Activated CD8-positive, alpha-beta memory T cell treated with anti-CD3 and anti-CD28 coated beads for 24 hours (primary cell): ENCODE results near the gene TMEM229B.
A peak's percentile ranks its signal among the peaks of the same experiment; 100 is the strongest.

Experiments
- DNase-seq: peaks from one replicate; pipeline ENCODE4 v3.0.0-alpha.2; 2020

The TMEM229B gene

DNA sequence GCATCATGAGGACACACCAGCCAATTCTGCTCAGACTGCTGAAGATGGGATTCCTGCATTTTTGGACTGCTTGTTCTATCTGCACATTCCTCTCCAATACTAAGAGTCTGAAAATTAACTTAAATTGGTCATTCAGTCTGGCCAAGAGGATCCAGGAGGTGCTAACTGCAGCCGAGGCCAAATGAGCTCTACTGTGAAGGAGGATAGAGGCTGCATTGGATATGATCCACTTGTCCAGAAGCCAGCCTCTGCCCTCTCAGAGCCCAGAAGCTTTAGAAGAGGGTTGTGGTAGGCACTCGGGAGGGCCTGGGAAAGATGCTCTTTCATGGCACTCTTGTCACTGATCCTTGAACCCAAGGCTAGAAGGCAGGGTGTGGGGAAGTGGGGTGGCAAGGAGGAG, 39.4 kb downstream of the TMEM229B start:
- DNase-seq = no peak

GRCh38 chr14:67447033-67447381, 41.5 kb downstream of the TMEM229B start:
- no peak for DNase-seq

DNA sequence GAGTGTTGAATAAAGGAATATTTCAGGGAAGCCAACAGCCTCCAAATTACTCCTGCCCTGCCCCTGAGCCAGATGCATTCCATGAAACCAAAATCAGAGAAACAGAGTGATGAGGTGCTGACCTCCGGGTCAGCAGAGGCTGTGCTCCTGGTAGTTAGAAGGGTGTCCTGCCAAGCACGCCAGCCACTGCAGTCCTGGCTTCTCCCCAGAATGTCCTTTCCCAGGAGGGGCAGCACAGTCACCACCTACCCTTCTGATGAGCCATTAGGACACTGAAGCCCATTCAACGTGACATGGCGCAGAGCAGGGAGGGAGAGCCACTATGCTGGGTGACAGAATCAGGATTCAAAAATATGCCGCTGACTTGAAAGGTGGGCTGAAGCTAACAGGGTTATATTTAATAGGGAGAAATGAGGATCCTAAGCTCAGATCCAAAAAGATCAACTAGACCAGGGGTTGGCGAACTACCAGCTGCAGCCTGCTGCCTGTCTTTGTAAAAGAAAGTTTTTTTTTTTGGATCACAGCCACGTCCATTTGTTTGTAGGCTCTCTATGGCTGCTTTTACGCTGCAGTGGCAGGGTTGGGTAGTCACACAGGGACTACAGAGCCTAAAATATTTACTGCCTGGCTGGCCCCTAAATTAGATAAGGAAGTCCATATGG, 42.0 kb downstream of the TMEM229B start:
- no peak for DNase-seq

GRCh38 chr14:67444395-67444794, 44.1 kb downstream of the TMEM229B start:
- no peak for DNase-seq

GRCh38 chr14:67442139-67442906, 46.2 kb downstream of the TMEM229B start:
- DNase-seq = no peak

DNA sequence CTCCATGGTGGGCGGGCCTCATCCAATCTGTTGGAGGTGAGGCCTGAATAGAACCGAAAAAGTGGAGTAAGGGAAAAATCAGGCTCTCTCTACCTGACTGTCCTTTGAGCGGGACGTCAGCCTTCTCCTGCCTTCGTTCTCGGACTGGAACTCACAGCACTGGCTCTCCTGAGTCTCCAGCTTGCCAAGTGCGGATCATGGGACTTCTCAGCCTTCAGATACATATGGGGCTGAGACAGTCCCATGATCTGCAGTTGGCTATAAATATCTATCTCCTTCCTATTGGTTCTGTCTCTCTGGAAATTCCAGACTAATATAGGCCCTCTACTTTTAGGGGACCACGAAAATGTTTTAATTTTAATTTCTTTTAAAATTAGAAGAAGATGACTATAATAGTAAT, 46.8 kb downstream of the TMEM229B start:
- DNase-seq = no peak

DNA sequence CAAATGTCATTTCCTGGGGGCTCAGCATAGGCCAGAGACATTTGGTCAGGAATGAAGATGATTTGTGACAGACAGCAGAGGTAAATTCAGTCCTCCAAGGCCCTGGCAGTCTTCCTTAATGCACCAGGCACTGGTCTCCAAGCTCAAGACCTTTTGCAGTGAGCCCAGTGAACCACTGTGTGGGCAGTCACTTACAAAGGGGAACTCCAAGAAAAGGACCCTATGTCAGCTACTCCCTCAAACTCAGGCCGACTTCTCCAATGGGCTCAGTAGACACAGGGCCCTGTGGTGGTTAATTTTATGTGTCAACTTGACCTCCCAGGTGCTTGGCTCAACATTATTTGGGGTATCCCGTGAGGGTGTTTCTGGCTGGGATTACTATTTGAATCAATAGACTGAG, 47.3 kb downstream of the TMEM229B start:
- no peak for DNase-seq

- no peak for DNase-seq
Measured at GRCh38 chr14:67440513-67440912, 48.0 kb downstream of the TMEM229B start.

DNA sequence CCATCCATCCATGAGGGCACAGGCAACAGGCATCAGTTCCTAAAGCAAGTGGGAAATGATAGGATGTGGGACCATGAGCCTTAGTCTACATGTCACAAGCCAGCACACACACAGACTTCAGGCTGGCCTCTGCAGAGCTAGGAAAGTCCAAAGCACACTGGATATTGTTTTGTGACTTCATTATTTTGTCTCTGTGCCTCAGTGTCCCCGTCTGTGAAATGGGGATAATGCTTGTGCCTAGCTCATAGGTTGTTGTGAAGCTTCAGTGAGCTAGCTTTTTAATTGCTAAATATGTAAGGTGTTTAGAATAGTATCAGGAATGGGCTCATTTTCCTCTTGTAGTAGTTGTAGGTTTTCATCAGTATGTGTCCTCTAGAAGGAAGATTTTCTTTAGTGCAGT, 49.6 kb downstream of the TMEM229B start:
- no peak for DNase-seq

DNA sequence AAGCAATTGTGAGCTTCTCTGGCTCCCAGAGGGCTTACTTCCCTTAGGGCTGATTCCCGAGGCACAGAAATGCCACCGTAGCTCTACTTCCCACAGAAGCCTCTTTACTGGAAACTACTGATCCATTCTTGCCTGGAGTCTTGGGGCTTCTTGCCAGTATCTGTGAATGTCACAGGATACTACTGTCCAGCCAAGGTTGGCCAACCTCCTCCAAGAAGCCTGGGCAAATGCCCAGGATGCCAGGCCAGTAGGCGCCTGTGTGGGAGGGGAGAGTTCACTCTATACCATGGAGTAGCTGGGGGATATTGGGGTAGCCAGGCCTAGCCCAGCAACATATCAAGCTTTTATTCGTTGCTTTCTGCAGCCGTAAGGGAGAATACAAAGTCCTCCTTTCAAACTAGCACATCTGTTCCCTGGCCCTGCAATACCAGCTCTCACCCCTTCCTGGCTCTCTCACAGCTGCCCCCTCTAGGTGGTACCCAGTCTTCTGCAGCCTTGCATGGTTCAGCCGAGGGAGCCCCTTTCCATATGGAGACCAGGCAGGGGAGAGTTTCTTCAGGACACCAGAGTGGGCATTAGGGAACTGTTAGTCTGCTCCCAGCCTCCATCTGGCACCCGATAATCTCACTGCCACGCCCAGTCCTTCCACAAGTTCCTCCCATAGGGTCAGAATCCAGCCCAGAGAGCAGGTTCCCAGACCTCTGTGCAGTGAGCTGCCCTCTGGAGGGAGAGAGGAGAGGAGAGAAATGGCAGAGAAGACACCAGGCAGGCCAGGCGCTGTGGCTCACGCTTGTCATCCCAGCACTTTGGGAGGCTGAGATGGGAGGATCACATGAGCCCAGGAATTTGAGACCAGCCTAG, 52.3 kb downstream of the TMEM229B start:
- DNase-seq = no peak

- no peak for DNase-seq
Measured at GRCh38 chr14:67435603-67436002, 52.9 kb downstream of the TMEM229B start.

DNA sequence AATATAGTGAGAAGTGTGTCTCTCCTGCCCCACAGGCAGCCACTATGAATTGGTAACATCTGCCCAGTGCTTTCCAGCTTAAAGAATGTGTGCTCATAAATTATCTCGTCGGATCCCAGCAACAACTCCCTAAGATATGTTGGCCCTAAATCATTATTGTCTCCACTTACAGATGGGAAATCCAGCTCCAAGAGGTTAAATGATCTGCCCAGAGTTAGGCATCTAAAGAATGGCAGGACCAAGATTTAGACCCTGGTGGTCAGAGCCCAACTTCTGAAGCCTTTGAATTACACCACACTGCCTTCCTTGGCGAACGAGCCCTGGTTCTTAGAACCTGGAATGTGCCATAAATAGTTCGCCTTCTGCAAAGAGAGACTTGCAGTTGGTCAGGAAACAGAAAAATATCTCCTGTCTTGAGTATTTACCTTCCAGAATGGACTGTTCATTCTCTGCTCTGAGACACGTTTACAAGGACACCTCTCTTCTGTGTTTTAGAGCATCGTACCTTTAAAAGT, 56.4 kb downstream of the TMEM229B start:
- DNase-seq = no peak

- no peak for DNase-seq
Measured at GRCh38 chr14:67429510-67430205, 58.9 kb downstream of the TMEM229B start.

- DNase-seq = no peak
Measured at GRCh38 chr14:67428501-67429031, 60.0 kb downstream of the TMEM229B start.

GRCh38 chr14:67426983-67427606, 61.4 kb downstream of the TMEM229B start:
- DNase-seq = peak; percentile 86

DNA sequence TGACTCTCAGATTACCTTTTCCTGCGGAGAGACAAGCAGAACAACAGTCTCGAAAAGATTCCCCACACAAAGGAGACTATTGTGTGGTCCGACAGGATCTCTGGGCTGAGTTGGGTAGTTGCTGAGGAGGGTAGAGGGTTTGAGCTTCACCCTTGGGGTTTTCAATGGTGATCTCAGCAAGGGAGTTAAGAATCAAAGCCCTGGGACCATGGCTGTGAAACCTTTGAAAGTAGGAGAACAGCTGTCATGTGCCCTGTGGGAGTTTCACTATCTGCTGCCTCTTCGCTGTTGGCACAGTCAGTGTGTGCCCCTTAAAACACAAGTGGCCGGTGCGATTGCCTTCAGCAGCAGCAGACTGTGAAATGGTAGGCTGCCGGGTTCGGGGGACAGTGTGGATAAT, 62.4 kb downstream of the TMEM229B start:
- DNase-seq = no peak

GRCh38 chr14:67425608-67426007, 62.9 kb downstream of the TMEM229B start:
- DNase-seq = no peak

GRCh38 chr14:67424539-67424938, 64.0 kb downstream of the TMEM229B start:
- DNase-seq = no peak

DNA sequence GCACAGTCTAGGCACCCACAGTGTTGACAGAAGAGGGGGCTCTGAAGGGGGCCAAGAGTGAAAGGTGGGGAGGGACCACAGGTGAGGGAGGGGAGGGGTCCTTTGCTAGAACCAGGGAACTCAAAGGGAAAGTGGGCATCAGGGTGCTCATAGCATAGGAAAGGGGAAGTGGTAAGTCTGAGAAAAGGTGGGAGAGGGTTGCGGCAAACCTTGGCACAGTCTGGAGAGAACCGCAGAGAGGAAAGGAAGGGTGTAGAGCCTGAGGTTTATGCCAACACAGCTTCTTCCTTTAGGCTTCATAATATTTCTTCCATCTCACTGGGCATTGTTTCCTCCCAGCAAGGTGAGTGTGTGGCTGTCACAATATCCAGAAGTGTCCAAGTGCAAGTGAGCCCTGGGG, 65.1 kb downstream of the TMEM229B start:
- no peak for DNase-seq

DNA sequence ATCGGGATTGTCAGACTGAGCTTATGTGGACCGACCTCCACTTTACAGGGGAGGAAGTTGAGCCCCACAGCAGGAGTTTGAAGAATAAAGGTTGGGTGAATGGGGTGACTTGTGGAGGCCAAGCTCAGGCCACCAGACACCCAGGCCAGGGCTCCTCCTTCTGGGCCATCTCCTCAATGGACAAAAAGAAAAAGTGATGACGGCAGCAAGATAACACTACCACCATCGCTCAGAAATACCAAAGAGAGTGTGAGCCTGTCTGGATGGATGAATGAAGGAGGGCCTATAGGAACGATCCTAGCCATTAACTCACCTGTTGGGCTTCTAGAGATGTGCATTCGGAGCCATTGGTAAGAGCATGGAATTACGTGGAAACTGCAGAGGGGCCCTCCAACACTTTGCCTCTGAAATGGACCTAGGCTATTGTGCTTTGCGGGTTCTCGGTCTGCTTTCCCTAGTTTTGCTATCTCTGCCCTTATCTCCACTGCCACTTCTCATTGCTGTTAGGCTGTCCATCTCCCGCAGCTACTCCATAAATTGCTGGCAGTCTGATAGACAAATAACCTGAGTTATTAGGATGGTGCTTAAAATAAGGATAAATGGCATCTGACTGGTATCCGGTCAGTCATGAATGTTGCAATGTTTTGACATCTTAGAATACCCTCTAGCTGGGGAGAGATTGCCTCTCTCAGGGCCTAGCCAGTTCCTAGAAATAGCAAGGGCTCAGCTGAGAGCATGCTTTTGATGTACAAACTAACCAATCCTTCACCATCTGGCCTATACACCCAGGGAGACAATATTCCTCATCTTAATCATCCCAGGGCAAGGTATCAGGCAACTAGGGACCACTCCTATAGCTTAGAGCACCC, 66.9 kb downstream of the TMEM229B start:
- no peak for DNase-seq
